Pulmonary artery endothelial cell (primary cell): Measurements from ENCODE around the gene KAT7. TPM values are rescaled to one million over a fixed set of nuclear protein-coding genes. Genes with fewer than 3 reads are reported as not detected.
"Not testable (repeated sequence)": the region's sequence is repeated elsewhere in the genome, so short reads cannot be mapped to it uniquely, and the experiment has no call there.

ENCODE experiments used
- DNase-seq: peaks from one replicate; pipeline ENCODE4 v3.0.0-alpha.2; 2011; ENCODE audit warnings: low read depth, low spot score
- total RNA-seq: library from RNA; depleted of rRNA; stranded (reverse); fragments of >200 nt; gene quantifications from 2 replicates; pipeline ENCODE4 v1.2.3, GENCODE V29; 2014

KAT7 gene
- total RNA-seq, 1 donor from 2014 or later = 40.4 TPM

DNA sequence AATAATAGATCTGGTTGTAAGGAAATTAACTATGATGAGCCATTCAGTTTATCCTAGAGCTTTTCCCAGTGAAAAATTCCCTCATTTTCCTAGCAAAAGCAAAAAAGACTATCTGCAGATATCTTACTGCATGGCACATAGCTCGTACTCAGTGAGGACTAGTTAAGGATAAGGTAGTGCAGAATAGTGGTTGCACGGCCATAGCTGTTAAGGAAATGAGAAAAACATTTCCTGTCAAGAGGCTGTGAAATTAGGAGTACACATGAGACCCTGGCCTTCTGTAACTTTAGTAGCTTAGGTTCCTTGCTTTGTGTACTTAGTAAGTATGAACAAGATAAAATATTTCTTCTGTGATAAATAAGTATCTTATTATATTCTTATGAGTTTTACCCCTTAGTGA lies 10.3 kb downstream of the KAT7 start:
- no peak for DNase-seq

DNA sequence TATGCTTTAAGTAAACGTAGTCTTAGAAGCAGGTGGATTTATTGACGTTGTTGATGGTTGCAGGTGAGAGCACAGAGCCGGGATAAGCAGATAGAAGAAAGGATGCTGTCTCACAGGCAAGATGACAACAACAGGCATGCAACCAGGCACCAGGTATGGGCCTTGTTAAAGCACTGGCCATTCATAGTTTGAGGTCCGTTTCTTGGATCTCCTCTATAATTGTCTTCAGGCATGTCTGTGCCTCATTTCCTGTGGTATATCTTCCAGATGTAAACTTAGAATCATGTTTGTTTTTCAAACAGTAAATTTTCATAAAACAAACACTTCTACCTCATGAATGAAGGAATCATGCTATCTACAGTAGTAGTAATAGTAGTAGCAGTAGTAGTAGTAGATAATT lies 20.6 kb downstream of the KAT7 start:
- DNase-seq = no peak

DNA sequence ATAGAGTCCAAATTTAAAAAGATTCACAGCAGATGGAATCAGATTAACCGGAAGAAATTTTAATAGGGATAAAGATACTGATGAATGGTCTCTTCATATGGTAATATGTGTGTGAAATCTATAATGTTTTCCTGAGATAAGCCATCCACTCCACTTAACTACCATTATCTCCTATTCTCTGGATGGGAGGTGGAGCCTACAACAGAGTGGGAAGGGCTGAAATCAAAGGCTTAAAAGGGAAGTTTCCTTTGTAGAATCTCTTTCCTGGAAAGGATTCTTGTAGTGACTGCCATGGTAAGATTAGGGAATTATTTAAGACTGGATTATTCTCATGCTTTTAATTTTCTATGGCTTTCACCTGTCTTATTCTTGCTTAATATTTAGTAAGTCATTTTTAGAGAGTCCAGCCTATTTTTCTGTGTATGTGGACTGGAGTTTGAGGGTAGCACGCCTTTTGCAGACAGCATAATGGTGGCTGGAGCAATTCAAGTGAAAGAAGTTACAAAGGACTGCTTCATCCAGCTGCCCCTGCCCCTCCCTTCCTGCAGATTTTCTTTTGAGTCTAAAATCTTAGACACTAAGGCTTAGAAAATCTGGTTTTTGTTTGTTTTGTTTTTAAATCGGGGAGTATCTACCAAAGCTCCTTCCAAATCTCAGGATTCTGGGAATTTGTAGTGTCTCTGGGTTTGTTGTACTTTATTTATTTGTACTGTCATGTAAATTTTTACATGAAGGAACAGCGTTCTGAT lies 26.5 kb downstream of the KAT7 start:
- no peak for DNase-seq

DNA sequence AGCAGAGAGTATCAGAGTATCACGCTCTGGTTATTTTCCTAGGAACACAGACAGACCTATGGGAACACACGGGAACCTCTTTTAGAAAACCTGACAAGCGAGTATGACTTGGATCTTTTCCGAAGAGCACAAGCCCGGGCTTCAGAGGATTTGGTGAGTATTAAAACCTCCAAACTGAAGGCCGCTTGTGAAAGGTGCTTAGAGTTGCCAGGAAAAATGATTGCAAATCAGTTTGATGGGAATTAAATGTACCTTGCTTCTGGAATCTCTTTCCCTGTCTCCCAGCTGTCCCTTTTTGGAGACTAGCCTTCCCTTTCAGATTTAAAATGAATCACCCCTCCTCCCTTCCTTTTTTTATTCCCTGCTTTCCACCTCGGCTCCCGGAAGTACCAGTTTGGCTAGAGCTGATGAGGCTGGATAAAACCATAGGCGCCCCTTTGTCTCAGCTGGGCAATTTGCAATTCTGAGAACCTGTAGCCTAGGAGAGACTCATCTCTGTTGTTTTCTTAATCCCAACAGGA lies 27.3 kb downstream of the KAT7 start:
- DNase-seq = no peak

DNA sequence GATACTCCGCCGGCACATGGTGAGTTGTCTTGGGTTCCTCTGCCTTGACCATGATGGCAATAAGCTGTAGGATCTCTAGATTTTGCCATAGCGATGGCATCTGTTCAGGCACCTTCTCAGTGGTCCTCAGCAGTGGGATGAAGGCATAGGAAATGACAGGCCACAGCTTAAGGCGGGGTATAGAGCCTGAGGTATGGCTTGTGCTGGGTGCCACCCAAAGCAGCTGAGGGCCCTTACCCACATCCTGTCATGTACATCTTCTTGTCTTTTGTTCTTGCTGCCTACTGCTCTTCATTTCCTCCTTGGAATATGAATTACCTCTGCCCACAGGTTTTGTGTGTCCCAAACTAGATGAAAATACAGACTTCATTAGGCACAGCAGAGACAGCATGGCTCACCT lies 29.5 kb downstream of the KAT7 start:
- no peak for DNase-seq

GRCh38 chr17:49819138-49819537 lies 30.7 kb downstream of the KAT7 start:
- DNase-seq = no peak

DNA sequence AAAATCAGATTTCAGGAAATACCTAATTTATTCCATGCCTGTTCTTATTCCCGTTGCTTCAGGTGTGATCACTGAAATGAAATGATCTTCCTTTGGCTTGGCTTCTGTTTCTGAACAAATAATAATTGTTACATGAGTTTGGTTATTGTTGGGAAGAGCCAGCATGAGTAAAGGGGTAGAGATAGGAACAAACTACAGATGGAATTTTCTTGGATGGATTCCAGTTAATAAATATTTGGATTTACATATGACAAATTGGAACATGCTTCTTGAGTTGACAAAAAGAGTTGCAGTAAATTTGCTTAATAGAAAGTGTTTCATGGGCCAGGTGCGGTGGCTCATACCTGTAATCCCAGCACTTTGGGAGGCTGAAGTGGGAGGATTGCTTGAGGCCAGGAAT lies 31.2 kb downstream of the KAT7 start:
- DNase-seq = no peak

DNA sequence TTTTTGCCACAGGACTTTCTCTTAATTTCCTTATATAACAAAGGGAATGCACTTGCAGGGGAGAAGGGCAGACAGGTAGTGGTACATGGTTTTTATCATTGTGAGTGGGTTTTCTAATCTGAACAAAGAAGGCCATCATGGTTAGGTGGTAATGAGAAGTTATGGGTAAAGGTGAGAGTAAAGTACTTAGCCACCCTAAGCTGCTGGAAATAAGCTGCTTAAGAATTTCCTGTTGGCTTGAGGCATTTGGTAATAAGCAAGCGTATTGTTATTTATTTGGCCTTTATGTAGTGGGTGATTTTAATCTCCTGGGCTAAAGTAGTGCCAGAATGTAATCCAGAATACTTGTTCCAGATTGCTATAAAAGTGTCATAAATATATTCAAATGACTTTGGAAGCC lies 32.3 kb downstream of the KAT7 start:
- no peak for DNase-seq

GRCh38 chr17:49821466-49821865 lies 33.0 kb downstream of the KAT7 start:
- no peak for DNase-seq

DNA sequence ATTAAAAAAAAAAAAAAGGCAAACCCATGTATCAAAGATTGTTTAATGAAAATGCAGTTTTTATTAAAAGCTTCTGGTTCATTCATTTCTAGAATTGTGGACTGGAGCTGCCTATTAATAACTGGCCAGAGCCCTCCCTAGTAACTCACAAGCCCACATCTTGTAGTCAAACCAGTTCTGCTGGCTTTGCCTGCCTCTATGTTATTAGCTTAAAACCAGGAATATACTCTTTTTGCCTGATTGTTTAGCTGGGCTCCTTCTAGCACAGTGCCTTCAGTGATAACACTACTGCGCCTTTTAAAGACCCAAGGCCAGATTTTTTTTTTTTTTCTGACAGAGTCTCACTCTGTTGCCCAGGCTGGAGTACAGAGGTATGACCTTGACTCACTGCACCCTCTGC lies 33.4 kb downstream of the KAT7 start:
- no peak for DNase-seq

DNA sequence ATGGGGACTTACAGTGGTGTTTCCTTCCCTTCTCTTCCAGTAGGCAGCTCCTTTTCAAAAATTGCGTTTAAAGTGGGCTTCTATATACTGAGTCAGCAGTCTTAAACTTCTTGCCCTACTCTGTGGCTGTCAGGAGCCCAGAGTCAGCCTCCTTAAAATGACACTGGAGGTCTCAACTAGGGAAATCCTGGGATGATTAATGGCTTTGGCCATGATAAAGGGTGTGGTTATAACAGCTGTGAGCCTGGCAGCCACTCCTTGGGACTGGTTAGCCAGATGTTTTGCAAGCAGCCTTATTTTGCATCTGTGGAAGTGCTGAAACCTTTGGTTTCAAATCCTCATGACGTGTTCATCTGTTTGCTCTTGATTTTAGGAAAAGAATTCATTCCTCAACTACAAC lies 34.3 kb downstream of the KAT7 start:
- DNase-seq = no peak

DNA sequence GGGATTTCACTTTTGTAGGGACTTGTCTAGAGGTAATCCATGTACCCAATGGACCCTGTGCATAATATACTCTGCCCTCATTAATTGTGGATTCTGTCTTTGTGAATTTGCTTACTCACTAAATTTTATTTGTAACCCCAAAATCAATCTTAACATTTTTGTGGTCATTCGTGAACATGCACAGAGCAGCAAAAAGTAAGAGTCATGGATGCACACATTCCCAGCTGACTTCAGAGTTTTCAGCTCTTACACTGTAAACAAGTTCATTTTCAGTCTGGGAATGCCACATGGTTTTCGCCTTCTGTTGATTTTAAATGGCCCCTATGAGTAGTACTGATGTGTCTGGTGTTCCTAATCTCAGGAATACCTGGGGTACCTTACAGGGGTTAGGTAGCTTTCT lies 35.1 kb downstream of the KAT7 start:
- DNase-seq = no peak

DNA sequence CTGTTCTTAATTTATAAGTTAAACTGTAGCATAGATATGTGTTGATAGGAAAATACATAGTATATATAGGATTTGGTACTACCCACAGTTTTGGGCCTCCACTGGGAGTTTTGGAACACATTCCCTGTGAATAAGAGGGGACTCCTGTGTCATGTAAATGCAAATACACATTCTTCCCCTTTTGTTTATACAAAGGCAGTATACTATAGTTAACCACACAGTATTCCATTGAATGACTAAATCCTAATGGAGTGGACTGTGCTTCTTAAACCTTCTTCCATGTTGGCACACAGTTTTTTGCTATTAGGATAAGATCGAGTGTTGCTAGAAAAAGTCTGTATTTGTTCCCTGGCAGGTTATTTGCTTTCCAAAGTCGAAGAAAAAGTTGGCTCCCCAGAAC lies 37.2 kb downstream of the KAT7 start:
- no peak for DNase-seq

DNA sequence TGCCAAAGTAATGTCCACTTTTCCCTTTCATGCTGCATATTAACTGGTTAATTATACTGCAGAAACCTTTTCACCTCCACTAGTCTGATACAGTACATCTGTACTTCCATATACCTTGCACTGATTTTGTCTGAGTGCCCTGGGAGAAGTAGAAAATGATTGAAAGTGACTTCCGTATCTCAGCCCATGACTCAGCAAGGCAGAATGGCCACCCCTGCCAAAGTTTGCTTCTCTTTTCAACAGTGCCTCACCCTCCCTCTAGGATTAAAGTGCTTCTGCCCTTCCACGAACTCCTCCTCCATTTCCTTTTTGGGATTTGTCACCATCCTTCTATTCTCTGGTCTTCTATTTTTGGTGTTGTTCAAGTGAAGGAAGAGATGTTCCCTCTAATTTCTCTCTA lies 39.8 kb downstream of the KAT7 start:
- not testable (repeated sequence) for DNase-seq

GRCh38 chr17:49829026-49829425 lies 40.5 kb downstream of the KAT7 start:
- DNase-seq = no peak

- no peak for DNase-seq
Observed at GRCh38 chr17:49830605-49831004, 42.1 kb downstream of the KAT7 start.

DNA sequence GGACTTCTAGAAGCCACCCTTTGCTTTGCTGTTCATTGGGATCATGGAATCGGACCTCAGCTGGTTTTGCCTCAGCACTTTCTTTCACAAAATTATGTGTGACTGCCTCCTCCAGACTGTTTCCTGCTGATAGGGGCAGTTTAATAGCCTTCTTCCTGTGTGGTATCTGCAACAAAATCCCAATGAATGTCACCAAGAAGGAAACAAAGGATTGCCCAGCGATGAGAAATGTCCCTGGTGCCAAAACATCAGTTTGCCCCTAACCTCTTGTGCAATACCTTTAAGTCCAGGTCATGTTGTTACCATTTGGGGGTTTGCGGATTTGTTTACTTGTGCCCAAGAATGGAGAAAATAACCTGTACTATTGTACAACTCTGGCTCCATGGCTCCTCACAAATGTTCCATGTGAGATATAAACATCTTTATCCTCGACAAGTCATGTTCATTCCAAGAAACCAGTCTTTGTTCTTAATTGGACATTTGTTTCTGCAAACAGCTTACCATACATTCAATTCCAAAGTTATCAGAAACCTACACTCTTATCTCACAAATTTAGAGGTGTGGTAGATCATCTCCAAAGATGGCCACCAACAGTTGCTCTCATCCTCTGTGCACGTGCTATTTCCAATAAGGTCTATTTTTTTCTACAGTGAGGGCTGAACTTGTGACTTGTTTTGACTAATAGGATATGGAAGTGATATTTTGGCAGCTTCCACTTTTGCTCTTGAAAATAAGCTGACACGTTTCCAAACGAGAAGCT lies 44.5 kb downstream of the KAT7 start:
- DNase-seq = peak; percentile 87

GRCh38 chr17:49834118-49834743 lies 45.8 kb downstream of the KAT7 start:
- no peak for DNase-seq

GRCh38 chr17:49835472-49835871 lies 47.0 kb downstream of the KAT7 start:
- DNase-seq = no peak

DNA sequence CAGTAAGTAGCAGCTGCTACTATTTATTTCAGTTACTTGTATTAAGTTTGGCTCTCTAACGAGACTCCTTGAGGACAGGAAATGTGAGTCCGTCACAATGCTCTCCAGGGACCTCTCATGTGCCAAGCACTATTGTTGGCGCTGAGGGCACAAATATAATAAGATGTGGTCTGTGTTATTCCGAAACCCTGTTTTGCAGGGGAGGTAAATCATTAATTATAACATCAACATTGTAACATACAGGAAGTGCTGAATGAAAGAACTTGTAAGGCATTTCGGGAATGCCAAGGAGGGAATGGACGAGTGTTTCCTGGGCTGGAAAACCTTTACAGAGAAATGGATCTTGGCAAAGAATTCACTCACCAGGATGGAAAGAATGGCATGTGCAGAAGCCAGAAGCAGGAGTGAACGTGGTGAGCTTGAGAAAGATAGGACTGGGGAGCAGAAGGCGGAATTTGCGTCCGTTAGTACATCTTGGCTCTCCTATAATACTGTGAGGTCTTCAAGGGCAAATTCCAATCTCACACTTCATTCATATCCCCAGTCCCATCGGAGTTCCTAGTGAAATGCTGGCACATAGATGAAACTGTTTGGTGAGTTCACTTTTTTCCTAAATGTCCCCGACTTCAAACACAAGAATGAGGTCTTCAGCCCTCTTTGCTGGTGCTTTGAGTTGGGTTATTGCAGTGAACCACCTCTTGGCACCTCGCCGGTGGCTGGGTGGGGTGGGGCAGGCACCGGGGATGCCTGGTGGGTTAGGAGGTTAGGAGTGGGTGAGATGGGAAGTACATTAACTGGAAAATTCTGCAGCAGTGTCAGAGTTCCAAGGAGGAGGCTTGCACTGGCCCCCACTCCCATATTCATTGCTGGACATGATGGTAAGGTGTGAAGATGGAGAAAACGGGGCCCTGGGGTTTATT lies 47.9 kb downstream of the KAT7 start:
- DNase-seq = peak; percentile 92

GRCh38 chr17:49839455-49839854 lies 51.0 kb downstream of the KAT7 start:
- DNase-seq = no peak
